HG02970 (cell line): ENCODE data around the gene MAST4.
A peak's percentile ranks its signal among the peaks of the same experiment; 100 is the strongest.

Experiments
- ATAC-seq: cut with Tn5 transposase; IDR thresholded peaks from one replicate; pipeline ENCODE4 v1.9.1; 2021; ENCODE audit warnings: mild to moderate bottlenecking, moderate library complexity, moderate number of reproducible peaks; ENCODE audit not compliant: unreplicated experiment, low FRiP score

MAST4 gene

DNA sequence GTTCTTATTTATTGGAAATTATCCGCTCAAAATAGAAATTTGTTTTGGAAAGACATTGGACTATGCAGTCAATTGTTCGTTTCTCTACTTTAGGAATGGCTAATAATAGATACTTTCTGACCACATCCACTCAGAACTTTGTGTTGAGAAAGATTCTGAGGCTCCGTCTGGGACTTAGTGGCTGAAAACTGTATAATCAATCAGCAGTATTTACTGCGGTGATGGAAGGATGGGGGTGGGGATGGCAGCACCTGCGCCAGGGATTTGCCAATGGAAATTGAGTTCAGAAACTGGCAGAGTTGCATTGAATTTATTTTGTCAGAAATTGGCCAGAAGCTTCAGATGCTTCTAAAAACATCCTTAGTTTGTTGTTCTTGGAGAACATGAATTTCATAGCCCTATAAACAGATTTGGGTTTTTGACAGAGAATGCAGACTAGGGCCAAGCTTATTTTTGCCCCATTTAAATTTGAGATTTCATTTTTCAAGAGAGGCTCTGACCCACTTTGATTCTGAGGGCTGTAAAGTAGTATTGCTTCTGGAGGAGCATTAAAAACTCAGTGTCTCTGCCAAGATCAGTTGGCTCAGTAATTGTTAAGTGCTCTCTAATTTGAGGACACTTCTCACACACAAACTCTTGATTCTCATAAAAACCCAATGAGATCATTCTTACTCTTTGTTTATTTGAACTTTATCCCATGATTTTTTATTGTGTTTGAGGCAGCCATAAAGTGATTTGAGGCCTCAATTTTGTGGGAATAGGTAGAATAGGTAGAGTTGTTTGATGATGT lies 385.3 kb downstream of the MAST4 start:
- no peak for ATAC-seq

DNA sequence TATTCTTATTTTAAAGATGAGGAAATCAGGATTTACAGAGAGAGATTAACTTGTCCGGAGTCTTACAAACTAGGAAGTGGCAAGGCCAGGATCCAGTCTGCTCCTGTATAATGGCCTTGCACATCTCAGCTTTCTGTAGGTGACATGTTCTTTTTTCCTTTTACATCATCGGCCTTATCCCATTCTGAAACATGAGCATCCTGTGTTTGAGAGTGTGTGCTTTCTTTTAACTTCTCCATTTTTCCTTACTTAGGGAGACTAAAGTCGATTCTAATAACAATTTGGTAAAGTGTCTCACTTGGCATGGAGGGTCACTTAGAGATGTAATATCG lies 385.8 kb downstream of the MAST4 start:
- no peak for ATAC-seq

DNA sequence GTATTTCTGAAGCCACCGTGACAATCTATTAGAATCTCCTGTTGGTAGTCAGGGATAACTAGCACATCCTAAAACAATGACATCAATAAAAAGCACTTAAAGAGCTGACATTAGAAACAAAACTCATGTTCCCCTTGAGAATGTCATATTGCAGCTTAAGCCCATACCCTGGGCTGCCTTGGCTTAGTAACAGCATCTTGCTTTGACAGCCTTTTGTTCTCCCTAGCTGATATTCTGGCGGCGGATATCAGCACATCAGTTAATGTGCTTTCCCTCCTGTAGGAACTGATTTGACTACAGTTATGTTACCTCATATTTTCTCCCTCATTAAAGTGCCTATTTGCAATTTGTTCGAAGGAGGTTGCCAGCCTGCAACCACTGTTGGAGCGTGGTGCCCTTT lies 386.3 kb downstream of the MAST4 start:
- no peak for ATAC-seq

DNA sequence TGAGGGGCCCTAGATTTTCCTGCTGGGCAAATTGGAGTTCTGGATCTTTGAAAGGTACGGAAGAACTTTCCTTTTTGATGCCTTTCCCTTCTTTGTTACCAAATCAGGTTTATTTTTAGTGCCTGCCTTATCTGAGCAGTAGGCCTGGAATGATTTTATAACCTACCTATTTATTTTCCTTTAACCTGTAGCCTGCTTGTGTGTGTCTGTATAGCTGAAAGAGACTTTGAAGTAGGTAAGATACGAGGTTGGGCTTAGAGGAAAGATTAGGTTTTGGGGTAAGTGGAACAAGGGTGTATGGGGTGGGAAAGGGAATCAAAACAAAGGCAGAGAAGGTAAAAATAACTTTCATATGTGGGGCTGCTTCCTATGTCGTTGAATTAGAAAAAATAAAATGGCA lies 389.2 kb downstream of the MAST4 start:
- no peak for ATAC-seq

DNA sequence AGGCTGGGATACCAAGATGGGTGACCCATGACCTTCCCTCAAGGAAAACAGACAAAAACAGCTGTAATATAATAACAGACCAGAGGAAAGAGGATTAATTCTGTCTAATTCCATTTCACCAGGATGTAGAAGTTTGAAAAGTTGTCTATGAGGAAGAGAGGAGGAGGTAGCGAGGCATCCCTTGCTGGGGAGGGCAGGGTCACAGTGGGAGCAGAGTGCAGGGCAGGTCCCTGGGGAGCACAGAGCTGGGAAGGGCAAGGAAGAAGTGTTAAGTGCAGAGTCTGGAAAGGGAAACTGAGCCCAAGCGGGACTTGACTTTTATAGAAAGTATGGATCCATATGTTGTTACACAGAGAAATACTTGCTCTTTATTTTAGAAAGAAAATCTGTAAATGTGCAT lies 389.8 kb downstream of the MAST4 start:
- no peak for ATAC-seq

DNA sequence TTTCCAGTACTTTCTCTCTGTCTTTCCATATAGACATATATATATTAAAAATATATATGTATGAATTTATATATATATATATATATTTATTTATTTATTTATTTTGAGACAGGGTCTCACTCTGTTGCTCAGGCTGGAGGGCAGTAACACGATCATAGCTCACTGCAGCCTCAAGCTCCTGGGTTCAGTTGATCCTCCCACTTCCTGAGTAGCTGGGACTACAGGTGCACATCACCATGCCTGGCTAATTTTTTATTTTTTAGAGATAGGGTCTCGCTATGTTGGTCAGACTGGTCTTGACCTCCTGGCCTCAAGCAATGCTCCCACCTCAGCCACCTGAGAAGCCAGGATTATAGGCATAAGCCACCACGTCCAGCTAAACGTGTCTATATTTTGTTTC lies 390.3 kb downstream of the MAST4 start:
- ATAC-seq = no peak

DNA sequence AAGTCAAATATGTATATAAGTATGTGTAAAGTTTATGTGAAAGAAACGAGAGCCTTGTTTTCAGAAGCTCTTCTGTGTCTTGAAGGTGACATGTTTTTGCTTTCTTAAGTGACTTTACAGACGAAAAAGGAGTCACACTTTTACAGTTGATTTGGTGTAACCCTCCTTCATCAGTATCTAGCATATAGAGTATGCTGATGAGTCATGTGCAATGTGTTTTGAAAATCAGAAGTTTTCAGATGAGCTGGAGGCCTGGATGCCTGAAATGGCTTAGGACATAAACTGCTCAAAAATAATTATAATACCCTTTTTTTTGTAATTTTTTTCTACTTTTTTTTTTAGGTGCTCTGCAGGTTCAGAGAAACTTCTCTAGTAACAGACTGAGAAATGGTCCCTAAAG lies 390.9 kb downstream of the MAST4 start:
- no peak for ATAC-seq

DNA sequence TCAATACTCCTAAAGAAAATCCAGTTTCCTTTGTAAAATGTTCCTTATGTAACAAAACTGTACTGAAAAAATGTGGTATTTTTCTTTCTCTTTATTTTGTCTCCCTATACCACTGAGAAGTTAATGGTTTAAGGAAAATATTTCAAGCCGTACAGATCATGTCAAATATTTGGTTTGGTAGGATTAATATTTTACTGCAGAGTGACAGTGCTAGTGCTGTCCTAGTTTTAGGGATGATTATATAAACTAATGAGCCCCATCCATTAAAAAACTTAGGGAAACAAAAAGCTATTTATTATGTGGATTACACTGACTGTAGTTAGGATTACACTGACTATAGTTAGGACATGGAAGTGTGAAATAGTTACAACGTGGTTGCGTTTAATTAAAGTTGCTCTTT lies 391.3 kb downstream of the MAST4 start:
- no peak for ATAC-seq

DNA sequence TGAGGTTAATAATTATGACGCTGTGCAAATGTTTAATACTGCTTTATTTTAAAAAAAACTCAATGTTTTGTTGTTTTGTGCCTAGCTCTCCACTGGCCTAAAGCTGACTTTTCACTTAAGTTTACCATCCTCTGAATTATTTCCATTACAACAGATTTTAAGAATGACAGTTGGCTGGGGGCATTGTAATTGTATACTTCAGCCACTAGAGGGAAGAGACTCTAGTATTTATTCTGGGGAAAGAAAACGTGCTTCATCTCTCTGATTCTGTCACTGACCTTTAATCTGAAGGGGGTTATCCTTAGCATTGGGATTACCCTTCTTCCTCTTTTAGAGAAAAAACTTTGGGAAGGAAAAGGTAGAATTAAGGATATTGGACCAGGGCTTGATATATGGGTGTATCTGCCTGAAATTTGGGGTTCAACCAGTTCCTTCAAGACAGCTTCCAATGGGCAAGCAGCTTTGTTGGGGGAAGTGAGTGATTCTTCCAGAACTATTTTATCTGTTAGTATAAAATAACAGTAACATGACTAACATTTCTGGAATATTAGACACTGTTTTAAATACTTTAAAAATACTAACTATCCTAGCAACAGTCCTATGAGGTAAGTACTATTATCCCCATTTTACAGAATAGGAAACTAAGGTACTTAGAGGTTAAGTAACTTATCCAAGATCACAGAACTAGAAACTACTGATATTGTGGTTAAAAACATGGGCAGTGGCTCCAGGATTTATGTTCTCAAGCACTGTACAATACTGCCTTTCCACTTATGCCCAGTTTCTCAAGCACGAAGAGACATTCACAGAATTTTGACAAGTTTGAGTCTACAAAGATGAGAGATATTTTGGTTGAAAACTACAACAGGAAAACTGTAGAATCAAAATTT lies 392.0 kb downstream of the MAST4 start:
- ATAC-seq = no peak

DNA sequence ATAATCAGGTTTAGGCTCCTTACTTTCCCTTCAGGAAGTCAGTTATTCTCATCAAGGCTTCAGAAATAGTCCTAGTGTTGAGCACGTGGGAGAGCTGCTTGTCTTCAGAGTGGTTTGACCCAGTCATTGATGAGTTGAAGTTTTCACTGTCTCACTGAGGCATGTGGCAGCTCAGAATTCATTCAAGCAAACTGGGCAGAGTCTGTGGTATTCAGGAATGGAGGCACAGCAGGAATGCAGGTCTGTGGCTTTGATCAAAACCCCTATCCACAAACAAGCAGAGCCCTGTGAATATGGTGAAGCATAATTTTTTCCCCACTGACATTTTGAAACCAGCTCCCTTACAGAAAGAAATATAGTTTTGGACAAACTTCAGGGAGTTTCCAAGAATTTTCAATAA lies 393.1 kb downstream of the MAST4 start:
- ATAC-seq = no peak

DNA sequence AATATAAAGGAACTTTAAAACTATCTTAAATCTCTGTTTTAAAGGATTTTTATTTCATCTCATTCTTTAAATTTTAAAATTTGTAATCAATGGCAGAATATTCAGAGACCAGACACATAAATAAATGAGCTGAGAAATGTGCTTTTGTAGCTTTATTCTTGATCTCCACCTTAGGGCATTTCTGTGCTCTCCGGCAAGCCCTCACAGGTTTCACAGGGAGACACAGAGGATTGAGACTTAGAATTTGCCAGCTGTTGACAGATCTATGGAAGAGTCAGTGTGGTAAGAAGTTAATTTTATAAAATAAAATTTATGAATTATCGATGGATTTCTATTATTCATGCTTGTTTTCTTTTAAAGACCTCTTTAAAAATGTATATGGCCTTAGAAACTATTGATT lies 393.6 kb downstream of the MAST4 start:
- ATAC-seq = no peak

DNA sequence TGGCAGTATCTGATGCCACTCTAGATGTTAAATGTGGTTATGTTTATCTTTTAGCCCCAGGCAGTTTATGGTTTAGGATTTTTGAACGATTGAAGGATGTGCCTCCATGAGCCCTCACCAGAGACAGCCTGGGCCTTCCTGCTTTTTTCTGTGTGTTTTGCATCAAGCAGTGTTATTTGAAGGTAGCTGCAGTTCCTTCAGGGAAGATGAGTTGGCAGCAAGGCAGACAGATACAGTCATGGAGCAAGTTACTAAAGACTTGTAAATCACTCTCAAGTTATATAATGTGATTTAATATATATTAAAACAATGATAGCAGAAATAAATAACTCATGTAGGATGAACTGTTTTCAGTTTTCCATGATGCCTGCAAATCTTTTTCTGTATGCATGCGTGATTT lies 395.6 kb downstream of the MAST4 start:
- no peak for ATAC-seq

DNA sequence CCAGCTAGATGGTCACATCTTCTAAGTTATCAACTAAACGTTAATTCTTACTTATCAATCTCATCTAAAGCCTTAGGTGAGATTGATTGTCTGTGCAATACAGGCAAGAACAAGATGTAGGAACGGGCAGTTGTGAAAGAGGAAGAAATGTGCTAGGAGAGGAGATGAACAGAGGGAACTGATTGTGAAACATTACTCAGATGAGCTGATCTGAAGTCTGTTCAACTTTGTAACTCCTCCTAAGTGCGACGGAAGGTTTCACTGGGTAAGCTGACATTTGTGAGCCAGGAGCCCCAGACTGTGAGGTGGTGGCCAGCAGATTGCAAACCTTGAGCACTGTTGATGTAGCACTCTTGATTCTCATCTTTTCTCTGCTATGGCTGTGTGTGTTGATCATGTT lies 396.4 kb downstream of the MAST4 start:
- ATAC-seq = no peak

DNA sequence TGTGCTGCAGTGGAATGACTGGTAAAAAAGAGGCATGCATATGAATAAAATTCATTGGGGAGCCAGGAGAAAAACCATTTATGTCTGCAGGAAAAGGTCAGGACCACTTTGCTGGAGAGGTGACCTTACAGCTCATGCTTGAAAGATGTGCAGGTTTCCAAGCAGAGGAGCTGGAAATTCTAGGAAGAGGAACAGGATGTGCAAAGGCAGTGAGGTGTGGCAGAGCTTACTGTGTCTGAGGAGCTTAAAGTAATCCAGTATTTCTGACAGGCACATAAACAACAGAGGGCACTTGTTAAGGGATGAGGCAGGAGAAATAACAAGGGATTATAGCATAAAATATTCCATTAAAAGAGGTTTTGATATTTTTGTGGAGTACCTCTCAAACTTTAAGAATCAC lies 397.3 kb downstream of the MAST4 start:
- ATAC-seq = no peak

DNA sequence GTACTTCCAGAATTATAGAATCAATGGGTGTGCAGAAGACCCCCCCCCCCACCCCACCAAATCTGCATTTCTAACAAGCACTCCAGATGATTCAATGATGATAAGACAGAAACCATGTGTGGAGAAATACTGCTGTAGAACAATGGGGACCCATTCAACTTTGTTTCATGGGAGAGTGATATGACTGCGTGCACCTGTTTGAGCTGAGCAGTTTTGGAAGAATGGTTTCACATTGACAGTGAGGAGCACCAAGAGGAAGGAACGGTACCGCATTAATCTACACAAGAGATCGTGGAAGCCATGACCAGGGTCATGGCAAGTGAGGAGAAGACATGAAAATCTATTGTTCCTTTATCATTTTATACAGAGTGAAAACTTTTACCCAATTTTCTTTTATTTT lies 397.7 kb downstream of the MAST4 start:
- ATAC-seq = no peak

DNA sequence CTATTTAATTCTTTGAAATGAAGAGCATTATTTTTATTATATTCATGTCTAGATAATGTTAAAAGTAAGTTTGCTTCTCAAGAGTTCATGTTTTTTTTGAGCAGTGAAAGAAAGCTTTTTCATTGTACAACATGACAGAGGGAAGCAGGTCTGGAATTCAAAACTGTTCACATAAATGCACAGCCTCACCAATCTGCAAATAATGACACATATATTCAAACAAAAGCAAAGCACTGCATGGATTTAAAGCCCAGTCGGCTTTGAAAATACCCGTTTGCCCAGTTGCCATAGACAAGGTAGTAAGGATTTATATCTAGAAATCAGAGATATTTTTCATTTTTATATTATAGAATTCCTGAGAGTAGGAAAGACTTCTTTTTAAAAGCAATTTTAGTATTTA lies 398.6 kb downstream of the MAST4 start:
- no peak for ATAC-seq

DNA sequence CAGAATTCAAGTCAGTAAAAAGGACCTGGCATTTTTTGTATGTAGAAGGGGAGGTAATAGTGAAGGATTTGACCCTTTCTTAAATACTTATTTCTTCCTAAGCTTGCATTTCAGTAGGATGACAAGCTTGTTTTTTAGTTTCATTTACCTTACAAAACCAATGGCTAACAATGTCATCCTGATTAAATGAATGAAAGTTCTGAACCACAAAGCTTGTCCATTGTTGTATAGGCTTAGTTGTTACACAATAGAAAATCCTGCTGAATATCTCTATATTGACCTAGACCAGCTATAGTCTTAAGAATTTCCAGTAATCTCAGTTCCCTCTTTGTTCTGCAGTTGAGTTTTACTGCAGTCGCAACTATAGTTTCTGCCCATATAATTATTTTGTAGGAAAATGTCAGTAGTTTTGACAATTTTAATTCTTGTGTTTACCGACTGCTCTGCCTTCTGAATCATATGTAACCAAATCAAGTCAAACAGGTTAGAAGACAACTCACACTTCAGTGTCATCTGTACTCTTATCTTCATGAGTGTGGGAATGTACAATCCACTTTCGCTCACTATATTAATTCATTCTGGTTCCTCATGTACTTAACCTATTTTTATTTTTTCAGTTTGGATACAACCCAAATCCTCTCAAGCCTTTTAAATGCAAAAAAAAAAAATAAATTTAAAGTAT lies 404.7 kb downstream of the MAST4 start:
- ATAC-seq = no peak

DNA sequence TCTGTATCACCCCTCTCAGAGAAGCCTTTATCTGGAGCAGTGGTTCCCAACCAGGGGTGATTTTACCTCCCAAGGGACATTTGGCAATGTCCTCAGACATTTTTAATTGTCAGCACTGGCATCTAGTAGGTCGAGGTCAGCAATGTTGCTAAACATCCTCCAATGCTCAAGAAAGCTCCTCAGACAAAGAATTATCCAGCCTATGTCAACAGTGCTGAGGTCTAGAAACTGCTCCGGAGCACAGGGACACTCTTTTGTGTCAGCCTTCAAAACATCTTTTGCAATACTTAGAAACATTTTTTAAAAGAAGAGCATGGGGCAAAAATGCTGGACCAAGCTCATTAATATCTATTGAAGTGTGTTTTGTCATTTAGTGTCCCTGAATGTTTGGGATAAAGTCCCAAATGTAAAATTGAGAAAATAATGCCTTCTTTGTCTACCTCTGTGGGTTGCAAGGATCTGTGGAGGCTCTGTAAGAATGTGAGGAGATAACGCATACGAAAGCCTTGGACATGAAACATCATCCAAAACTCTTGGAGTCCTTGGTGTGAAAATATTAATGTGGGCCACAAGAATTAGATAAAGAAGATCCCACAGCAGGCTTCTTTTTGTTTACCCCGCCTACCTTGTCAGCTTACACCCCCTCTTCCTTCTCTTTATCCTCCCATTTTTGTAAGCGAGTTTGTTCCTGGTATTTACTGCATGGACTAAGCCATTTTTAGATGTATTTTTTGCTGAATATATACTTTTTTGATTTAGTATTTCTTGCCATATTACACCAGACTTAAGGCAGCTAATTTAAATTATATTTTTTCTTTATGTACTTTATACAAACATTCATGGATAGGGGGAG lies 406.9 kb downstream of the MAST4 start:
- no peak for ATAC-seq

DNA sequence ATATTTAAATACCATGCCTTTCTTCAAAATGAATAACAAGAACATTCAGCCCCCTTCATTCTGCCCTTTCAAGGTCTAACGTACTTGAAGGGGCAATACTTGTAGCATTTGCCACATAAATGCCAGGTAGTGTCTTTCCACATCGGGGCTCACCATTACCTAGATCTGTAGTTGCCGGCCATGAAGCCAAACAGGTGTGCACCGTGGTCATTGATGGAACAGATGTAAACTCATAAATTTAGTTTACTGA lies 407.4 kb downstream of the MAST4 start:
- no peak for ATAC-seq

DNA sequence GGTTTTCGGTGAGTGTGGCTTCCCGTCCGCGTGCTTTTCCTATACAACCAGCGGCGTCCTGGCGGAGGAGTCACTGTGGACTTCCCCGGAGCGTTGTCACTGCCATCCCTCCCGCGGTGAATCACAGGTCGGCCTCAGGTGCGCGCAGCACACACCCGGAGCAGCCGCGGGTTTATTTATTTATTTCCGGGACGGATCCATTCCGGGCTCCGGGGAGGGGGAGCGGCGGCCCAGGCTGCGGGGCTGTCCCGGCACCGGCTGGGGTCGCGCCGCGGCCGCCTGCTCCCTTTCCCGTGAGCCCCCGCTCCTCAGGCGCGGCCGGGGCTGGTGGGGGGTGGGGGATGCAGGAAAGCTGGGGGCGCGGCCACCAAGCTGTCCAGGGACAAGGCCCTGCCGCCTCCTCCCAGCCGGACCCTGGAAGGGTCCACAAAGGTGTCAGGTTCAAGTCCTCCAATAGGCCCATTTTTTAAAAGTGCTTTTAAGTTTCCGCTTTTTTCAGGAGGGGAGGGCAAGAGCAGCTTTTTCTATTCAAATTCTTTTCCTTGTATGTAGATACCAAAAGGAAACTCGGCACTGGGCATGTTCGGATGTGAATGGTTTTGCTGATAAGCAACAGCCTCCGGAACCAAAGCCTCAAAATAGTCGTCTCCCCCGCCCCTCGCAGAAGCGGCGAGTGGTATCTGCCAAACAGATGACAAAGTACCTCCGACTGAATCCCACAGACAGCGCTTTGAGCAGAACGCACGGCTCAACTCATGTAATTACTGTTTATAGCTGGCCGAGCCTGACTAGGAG lies 407.9 kb downstream of the MAST4 start:
- ATAC-seq = peak; percentile 51
